GM23248 (cell line): ENCODE measurements around the gene STARD8. TPM values are rescaled to one million over a fixed set of nuclear protein-coding genes. Genes with fewer than 3 reads are reported as not detected.

Source experiments
- DNase-seq: peaks from one replicate; pipeline ENCODE4 v3.0.0-alpha.2; 2015
- H2AFZ ChIP-seq: fragments of 200-600 bp; sonication (generic); 2 replicates; pipeline ENCODE4 v1.6.1; 2016; ENCODE audit warnings: antibody characterized with exemption
- H3F3A ChIP-seq: fragments of 200-600 bp; sonication (generic); 2 replicates; pipeline ENCODE4 v1.6.1; 2016; ENCODE audit warnings: mild to moderate bottlenecking, antibody characterized with exemption, mixed run types; ENCODE audit not compliant: insufficient read depth
- H3K27ac ChIP-seq: fragments of 200-600 bp; sonication (generic); 2 replicates; pipeline ENCODE4 v1.5.1; 2016; ENCODE audit warnings: mild to moderate bottlenecking
- H3K27me3 ChIP-seq: fragments of 200-600 bp; sonication (generic); replicated peaks from 2 replicates; pipeline ENCODE4 v1.6.1; 2016; ENCODE audit warnings: mild to moderate bottlenecking; ENCODE audit not compliant: insufficient read depth
- H3K36me3 ChIP-seq: fragments of 200-600 bp; sonication (generic); 2 replicates; pipeline ENCODE4 v1.6.1; 2016; ENCODE audit warnings: low read depth, mild to moderate bottlenecking
- H3K4me1 ChIP-seq: fragments of 200-600 bp; sonication (generic); 2 replicates; pipeline ENCODE4 v1.6.1; 2016; ENCODE audit warnings: mild to moderate bottlenecking; ENCODE audit not compliant: insufficient read depth
- H3K4me2 ChIP-seq: fragments of 200-600 bp; sonication (generic); one replicate; pipeline ENCODE4 v1.6.1; 2016; ENCODE audit warnings: mild to moderate bottlenecking; ENCODE audit not compliant: unreplicated experiment
- H3K4me3 ChIP-seq: fragments of 200-600 bp; sonication (generic); 2 replicates; pipeline ENCODE4 v1.5.1; 2016; ENCODE audit warnings: mild to moderate bottlenecking
- H3K79me2 ChIP-seq: fragments of 200-600 bp; sonication (generic); 2 replicates; pipeline ENCODE4 v1.6.1; 2016; ENCODE audit warnings: mild to moderate bottlenecking; ENCODE audit not compliant: insufficient read depth
- H3K9ac ChIP-seq: fragments of 200-600 bp; sonication (generic); 2 replicates; pipeline ENCODE4 v1.6.1; 2016; ENCODE audit warnings: mild to moderate bottlenecking
- H3K9me2 ChIP-seq: fragments of 200-600 bp; sonication (generic); 2 replicates; pipeline ENCODE4 v1.6.1; 2016; ENCODE audit warnings: mixed run types, mild to moderate bottlenecking, moderate library complexity; ENCODE audit not compliant: insufficient read depth
- H3K9me3 ChIP-seq: fragments of 200-600 bp; sonication (generic); one replicate; pipeline ENCODE4 v1.6.1; 2017; ENCODE audit warnings: low read depth
- H4K20me1 ChIP-seq: fragments of 200-600 bp; sonication (generic); 2 replicates; pipeline ENCODE4 v1.6.0; 2016; ENCODE audit not compliant: insufficient read depth
- EZH2 ChIP-seq: fragments of 200-600 bp; sonication (generic); IDR thresholded peaks from 2 replicates; pipeline ENCODE4 v1.6.1; 2018; ENCODE audit warnings: antibody characterized with exemption, mild to moderate bottlenecking; ENCODE audit not compliant: insufficient read depth, poor library complexity, severe bottlenecking
- EZH2phosphoT487 ChIP-seq: fragments of 200-600 bp; sonication (generic); IDR thresholded peaks from 2 replicates; pipeline ENCODE4 v1.6.1; 2018; ENCODE audit warnings: antibody characterized with exemption, moderate library complexity, mild to moderate bottlenecking, low read depth; ENCODE audit not compliant: insufficient read depth
- WGBS, 2 experiments: methylation state at CpG; one replicate each; pipeline ENCODE4 v1.1.6; 2015 to 2017; ENCODE audit warnings: low lambda C conversion rate in 2 of 2, low coverage in 1 of 2; ENCODE audit errors: missing lambda C conversion rate in 2 of 2; 5-methylcytosine and 5-hydroxymethylcytosine counted together
- in situ Hi-C: fragments of 300-500 bp; cut with MboI; formaldehyde crosslinking; loops from 2 replicates; pipeline ENCODE4 v1.15.0; 2020
- polyA plus RNA-seq: library from polyadenylated mRNA; unstranded; fragments of >200 nt; fragmentation: Nextera tagmentation; extraction: Ambion mirVana; gene quantifications from 2 replicates; pipeline ENCODE4 v1.2.1, GENCODE V29; 2016
- total RNA-seq: library from RNA; depleted of rRNA; stranded (reverse); fragments of >200 nt; shearing (Covaris generic); gene quantifications from 2 replicates; pipeline ENCODE4 v1.2.3, GENCODE V29; 2014

Gene STARD8
- total and polyA plus RNA-seq, 2 experiments from 2014 or later: 0.69 to 2.4 TPM

GRCh38 chrX:68694435-68695205, 47.2 kb downstream of the STARD8 start:
- no peaks in the 10 kb centered on the region for H3K27me3 ChIP-seq
- H3K4me2 ChIP-seq: peak overlapping the region; percentile 71
- in situ Hi-C loops: no loop called here
- no peaks in the 10 kb centered on the region for H3F3A ChIP-seq
- H4K20me1 ChIP-seq: no peaks in the 10 kb centered on the region
- DNase-seq: peak; percentile 45
- peak overlapping the region; percentile 75 for H2AFZ ChIP-seq
- H3K27ac ChIP-seq: no peak overlapping the region
- TF ChIP-seq EZH2 (no peak), EZH2phosphoT487 (no peak)
- peak overlapping the region; percentile 73 for H3K4me3 ChIP-seq
- H3K9me2 ChIP-seq: no peaks in the 10 kb centered on the region
- H3K9ac ChIP-seq: peak overlapping the region; percentile 77
- no peaks in the 10 kb centered on the region for H3K79me2 ChIP-seq
- no peaks in the 10 kb centered on the region for H3K36me3 ChIP-seq
- peaks cover 14% of the 10 kb centered on the region for H3K4me1 ChIP-seq
- 74 to 77% methylated on average over 12 to 16 of the region's 17 CpGs for WGBS, 2 experiments
- no peaks in the 10 kb centered on the region for H3K9me3 ChIP-seq

- H3K4me1 ChIP-seq: peaks cover 20% of the 10 kb centered on the region
- 67 to 69% methylated on average over 4 to 5 of the region's 5 CpGs for WGBS, 2 experiments
- H3K4me3 ChIP-seq: no peak overlapping the region
- H3K4me2 ChIP-seq: no peak overlapping the region
- H3K36me3 ChIP-seq: no peaks in the 10 kb centered on the region
- H3K27me3 ChIP-seq: no peaks in the 10 kb centered on the region
- in situ Hi-C loops: no loop called here
- no peaks in the 10 kb centered on the region for H3K9me3 ChIP-seq
- no peaks in the 10 kb centered on the region for H4K20me1 ChIP-seq
- no peak overlapping the region for H3K27ac ChIP-seq
- peak; percentile 34 for DNase-seq
- no peaks in the 10 kb centered on the region for H3F3A ChIP-seq
- TF ChIP-seq EZH2phosphoT487 (no peak), EZH2 (no peak)
- no peak overlapping the region for H2AFZ ChIP-seq
- no peaks in the 10 kb centered on the region for H3K79me2 ChIP-seq
- H3K9ac ChIP-seq: no peak overlapping the region
- H3K9me2 ChIP-seq: no peaks in the 10 kb centered on the region
Measured at GRCh38 chrX:68695206-68695845, 47.9 kb downstream of the STARD8 start.

- no peaks in the 10 kb centered on the region for H3K27me3 ChIP-seq
- peaks cover 22% of the 10 kb centered on the region for H3K4me1 ChIP-seq
- no peak for TF ChIP-seq EZH2phosphoT487
- no peak for TF ChIP-seq EZH2
- no peaks in the 10 kb centered on the region for H3K9me2 ChIP-seq
- no peaks in the 10 kb centered on the region for H3K79me2 ChIP-seq
- no peaks in the 10 kb centered on the region for H4K20me1 ChIP-seq
- H3K9me3 ChIP-seq: no peaks in the 10 kb centered on the region
- no peak for DNase-seq
- H3F3A ChIP-seq: no peaks in the 10 kb centered on the region
- no peak overlapping the region for H3K4me2 ChIP-seq
- no peak overlapping the region for H2AFZ ChIP-seq
- no peak overlapping the region for H3K4me3 ChIP-seq
- in situ Hi-C loops: no loop called here
- H3K27ac ChIP-seq: no peak overlapping the region
- no peak overlapping the region for H3K9ac ChIP-seq
- WGBS, 2 experiments: 75 to 78% methylated on average over 5 to 6 of the region's 6 CpGs
- H3K36me3 ChIP-seq: no peaks in the 10 kb centered on the region
Measured at GRCh38 chrX:68696267-68696990, 49.0 kb downstream of the STARD8 start.

- 90 to 93% methylated on average over 5 to 6 of the region's 6 CpGs for WGBS, 2 experiments
- H3K4me1 ChIP-seq: peaks cover 22% of the 10 kb centered on the region
- no peak overlapping the region for H3K9ac ChIP-seq
- DNase-seq: no peak
- H3K9me2 ChIP-seq: no peaks in the 10 kb centered on the region
- no peak overlapping the region for H3K27ac ChIP-seq
- TF ChIP-seq EZH2 (no peak), EZH2phosphoT487 (no peak)
- H3K36me3 ChIP-seq: no peaks in the 10 kb centered on the region
- H2AFZ ChIP-seq: no peak overlapping the region
- H3K4me2 ChIP-seq: no peak overlapping the region
- H3K9me3 ChIP-seq: no peaks in the 10 kb centered on the region
- in situ Hi-C loops: no loop called here
- no peaks in the 10 kb centered on the region for H3K27me3 ChIP-seq
- H3K4me3 ChIP-seq: no peak overlapping the region
- no peaks in the 10 kb centered on the region for H4K20me1 ChIP-seq
- H3K79me2 ChIP-seq: no peaks in the 10 kb centered on the region
- no peaks in the 10 kb centered on the region for H3F3A ChIP-seq
Measured at GRCh38 chrX:68697036-68697435, 49.6 kb downstream of the STARD8 start.
